ENCODE data around the gene SIRPD. TPM values are rescaled to one million over a fixed set of nuclear protein-coding genes. Genes with fewer than 3 reads are reported as not detected.

The SIRPD gene
- total and polyA plus RNA-seq, 2 of the 8 experiments (the other 6 are each of a cell fraction or from before 2014, with no cell fraction given), result not detected

GRCh38 chr20:1577906-1578305 is 20.4 kb upstream of the SIRPD start:
- no peaks in the 10 kb centered on the region for H3K27me3 ChIP-seq (replicated peaks in 1 of 4; ENCODE audit: control insufficient read depth in 3 of 4, extremely low read depth in 1 of 4, insufficient read depth in 3 of 4, low read length in 3 of 4)
- ChIA-PET CTCF (ENCODE audit: partially characterized antibody) (interaction anchor here (1.2 kb wide), 1 partner anchor 10 kb away, joined by 3 read pairs; no protein-coding TSS in a partner anchor), POLR2A (ENCODE audit: partially characterized antibody) (no interaction called here)
- H2AFZ ChIP-seq (ENCODE audit: low read length), result no peak overlapping the region
- H2BK20ac ChIP-seq (ENCODE audit: low read length), result no peak overlapping the region
- no peak overlapping the region for H3K4me3 ChIP-seq (ENCODE audit: extremely low read depth in 1 of 4, insufficient read depth in 2 of 4, low read depth in 3 of 4, low read length in 4 of 4)
- H3K9me3 ChIP-seq (ENCODE audit: insufficient read depth in 2 of 2, low read depth in 1 of 2, low read length in 1 of 2), result no peaks in the 10 kb centered on the region
- H2AK5ac ChIP-seq (ENCODE audit: low read depth, low read length), result no peak overlapping the region
- H4K8ac ChIP-seq (ENCODE audit: extremely low read depth, insufficient read depth, low read length), result no peak overlapping the region
- no peaks in the 10 kb centered on the region for H3K79me2 ChIP-seq (ENCODE audit: control insufficient read depth in 1 of 2, insufficient read depth in 2 of 2, low read length in 2 of 2)
- H3K56ac ChIP-seq (replicated peaks; ENCODE audit: insufficient read length, low read depth, low read length), result no peak overlapping the region
- H2BK5ac ChIP-seq (ENCODE audit: low read depth, low read length), result no peak overlapping the region
- no peaks in the 10 kb centered on the region for H3K23me2 ChIP-seq (ENCODE audit: low read depth, low read length)
- no peak overlapping the region for H3K18ac ChIP-seq (ENCODE audit: extremely low read depth, low read length)
- H4K5ac ChIP-seq (ENCODE audit: insufficient read length, low read depth, low read length), result no peak overlapping the region
- no peak overlapping the region for H2BK15ac ChIP-seq (ENCODE audit: low read length)
- no peak overlapping the region for H3K23ac ChIP-seq (ENCODE audit: insufficient read length)
- H4K91ac ChIP-seq (replicated peaks; ENCODE audit: insufficient read length, low read length), result no peak overlapping the region
- no peak overlapping the region for H3K14ac ChIP-seq (ENCODE audit: insufficient read length)
- H4K20me1 ChIP-seq (replicated peaks in 1 of 2; ENCODE audit: control insufficient read depth in 1 of 2, insufficient read depth in 2 of 2, low read length in 2 of 2), result no peaks in the 10 kb centered on the region
- H2BK12ac ChIP-seq (ENCODE audit: low read depth, low read length), result no peak overlapping the region
- H3K4me2 ChIP-seq (ENCODE audit: insufficient read depth in 1 of 2, low read depth in 2 of 2, low read length in 2 of 2), result no peak overlapping the region
- 95% methylated on average over 4 of the region's 4 CpGs; no CpG with 5 or more reads in 1 of the 2 experiments for WGBS, 2 experiments (ENCODE audit: extremely low coverage in 1 of 2, insufficient coverage in 1 of 2, insufficient read length in 1 of 2, insufficient replicate concordance in 2 of 2, low coverage in 1 of 2, low lambda C conversion rate in 2 of 2, missing lambda C conversion rate in 1 of 2)
- H3K79me1 ChIP-seq (ENCODE audit: low read depth, low read length), result no peaks in the 10 kb centered on the region
- no peak overlapping the region for H3K27ac ChIP-seq (ENCODE audit: low read depth, low read length)
- no peak overlapping the region for H2BK120ac ChIP-seq (replicated peaks; ENCODE audit: low read depth, low read length)
- H3K4me1 ChIP-seq (replicated peaks in 1 of 4; ENCODE audit: control insufficient read depth in 3 of 4, insufficient read depth in 4 of 4, low read length in 3 of 4), result no peaks in the 10 kb centered on the region
- no peak overlapping the region for H3K4ac ChIP-seq (replicated peaks; ENCODE audit: insufficient read length, low read depth, low read length)
- H3K9ac ChIP-seq (replicated peaks in 1 of 4; ENCODE audit: extremely low read depth in 1 of 4, low read depth in 3 of 4, low read length in 3 of 4), result no peak overlapping the region
- no peaks in the 10 kb centered on the region for H3K36me3 ChIP-seq (ENCODE audit: control insufficient read depth in 2 of 4, insufficient read depth in 4 of 4, low read length in 3 of 4)
- DNase-seq (ENCODE audit: low read depth in 1 of 2, low spot score in 2 of 2) (no peak), FAIRE-seq (no peak)
- TF ChIP-seq SIN3A (conservative IDR thresholded peaks at IDR 0.05 in 1 of 2, IDR thresholded peaks at IDR 0.05 in 1 of 2; ENCODE audit: low read depth in 1 of 2, low read length in 2 of 2), result no peak
- no peak for TF ChIP-seq CTCF (IDR thresholded peaks at IDR 0.05; ENCODE audit: control extremely low read depth in 1 of 3, insufficient read depth in 1 of 3, low read depth in 1 of 3, low read length in 3 of 3)
- no peak for TF ChIP-seq FOSL1 (IDR thresholded peaks at IDR 0.05; ENCODE audit: insufficient read depth, low read depth, low read length)
- TF ChIP-seq SIRT6 (IDR thresholded peaks at IDR 0.05; ENCODE audit: low read length), result no peak
- TF ChIP-seq RAD21 (IDR thresholded peaks at IDR 0.05 in 1 of 2, conservative IDR thresholded peaks at IDR 0.05 in 1 of 2; ENCODE audit: low read depth in 2 of 2, low read length in 2 of 2), result no peak
- TF ChIP-seq BRCA1 (IDR thresholded peaks at IDR 0.05; ENCODE audit: low read depth, low read length), result no peak
- TF ChIP-seq SP1 (IDR thresholded peaks at IDR 0.05; ENCODE audit: low read depth, low read length), result no peak
- no peak for TF ChIP-seq KDM1A (IDR thresholded peaks at IDR 0.05; ENCODE audit: borderline replicate concordance, low read length)
- TF ChIP-seq CTBP2 (IDR thresholded peaks at IDR 0.05; ENCODE audit: borderline replicate concordance, insufficient read depth, insufficient read length, low read length), result no peak
- no peak for TF ChIP-seq CBX8 (IDR thresholded peaks at IDR 0.05; ENCODE audit: borderline replicate concordance, low read depth, low read length)
- TF ChIP-seq TAF7 (optimal IDR thresholded peaks at IDR 0.05; ENCODE audit: borderline replicate concordance, low read depth, low read length), result no peak

All from H1 (cell line).